Trophoblast cell (in vitro differentiated cells and primary cell): ENCODE data around the gene TSHZ2.

Experiments
- DNase-seq, 2 donors: peaks; one replicate each; pipeline ENCODE4 v3.0.0-alpha.2; 2016
- H2AFZ ChIP-seq: 2 replicates; pipeline ENCODE4 v1.6.1; 2013; ENCODE audit warnings: low read length, moderate library complexity, mild to moderate bottlenecking; ENCODE audit not compliant: insufficient read depth, poor library complexity
- H2AK5ac ChIP-seq: 2 replicates; pipeline ENCODE4 v1.6.1; 2013; ENCODE audit warnings: mild to moderate bottlenecking, low read length
- H2BK120ac ChIP-seq: 2 replicates; pipeline ENCODE4 v1.6.1; 2013; ENCODE audit warnings: low read length, mild to moderate bottlenecking, moderate library complexity; ENCODE audit not compliant: insufficient read depth, poor library complexity
- H2BK12ac ChIP-seq: 2 replicates; pipeline ENCODE4 v1.6.1; 2013; ENCODE audit warnings: mild to moderate bottlenecking, low read length, moderate library complexity
- H2BK5ac ChIP-seq: 2 replicates; pipeline ENCODE4 v1.6.1; 2013; ENCODE audit warnings: low read length, low read depth, moderate library complexity, mild to moderate bottlenecking; ENCODE audit not compliant: poor library complexity
- H3K14ac ChIP-seq: 2 replicates; pipeline ENCODE4 v1.6.1; 2013; ENCODE audit warnings: mild to moderate bottlenecking, low read length
- H3K18ac ChIP-seq: 2 replicates; pipeline ENCODE4 v1.6.1; 2013; ENCODE audit warnings: mild to moderate bottlenecking, low read length
- H3K23ac ChIP-seq: 2 replicates; pipeline ENCODE4 v1.6.1; 2013; ENCODE audit warnings: low read length
- H3K27ac ChIP-seq: 2 replicates; pipeline ENCODE4 v1.5.1; 2013; ENCODE audit warnings: low read depth, mild to moderate bottlenecking, inconsistent platforms, low read length, moderate library complexity
- H3K27me3 ChIP-seq: 2 replicates; pipeline ENCODE4 v1.6.1; 2013; ENCODE audit warnings: inconsistent platforms, mild to moderate bottlenecking, low read length, moderate library complexity; ENCODE audit not compliant: insufficient read depth
- H3K36me3 ChIP-seq, 2 experiments: 1 replicate in 1 of 2; 2 replicates in 1 of 2; pipeline ENCODE4 v1.6.1; 2013; ENCODE audit warnings: low read length in 2 of 2, mild to moderate bottlenecking in 2 of 2, moderate library complexity in 1 of 2; ENCODE audit not compliant: insufficient read depth in 2 of 2, control insufficient read depth in 1 of 2
- H3K4ac ChIP-seq: 2 replicates; pipeline ENCODE4 v1.6.1; 2013; ENCODE audit warnings: low read depth, mild to moderate bottlenecking, low read length, moderate library complexity
- H3K4me1 ChIP-seq, 2 experiments: 1 replicate in 1 of 2; 2 replicates in 1 of 2; pipeline ENCODE4 v1.6.1; 2013; ENCODE audit warnings: low read length in 2 of 2, mild to moderate bottlenecking in 2 of 2, moderate library complexity in 1 of 2; ENCODE audit not compliant: insufficient read depth in 2 of 2, control insufficient read depth in 1 of 2
- H3K4me2 ChIP-seq: 2 replicates; pipeline ENCODE4 v1.6.1; 2013; ENCODE audit warnings: inconsistent platforms, mild to moderate bottlenecking, low read length, moderate library complexity
- H3K4me3 ChIP-seq: 2 replicates; pipeline ENCODE4 v1.5.1; 2013; ENCODE audit warnings: mild to moderate bottlenecking, low read depth, low read length, inconsistent platforms
- H3K79me1 ChIP-seq: one replicate; pipeline ENCODE4 v1.6.1; 2013; ENCODE audit warnings: low read length
- H3K79me2 ChIP-seq: 2 replicates; pipeline ENCODE4 v1.6.1; 2013; ENCODE audit warnings: low read length, mild to moderate bottlenecking; ENCODE audit not compliant: control insufficient read depth, insufficient read depth, poor library complexity
- H3K9ac ChIP-seq: 2 replicates; pipeline ENCODE4 v1.6.1; 2013; ENCODE audit warnings: mild to moderate bottlenecking, low read length
- H3K9me3 ChIP-seq: 2 replicates; pipeline ENCODE4 v1.6.1; 2013; ENCODE audit warnings: low read depth, mild to moderate bottlenecking, control low read depth, inconsistent platforms, low read length; ENCODE audit not compliant: insufficient read depth
- H4K12ac ChIP-seq: 2 replicates; pipeline ENCODE4 v1.6.1; 2013; ENCODE audit warnings: low read depth, mild to moderate bottlenecking, low read length, moderate library complexity
- H4K8ac ChIP-seq: 2 replicates; pipeline ENCODE4 v1.6.1; 2013; ENCODE audit warnings: low read depth, mild to moderate bottlenecking, low read length, moderate library complexity
- H4K91ac ChIP-seq: one replicate; pipeline ENCODE4 v1.6.1; 2013; ENCODE audit warnings: low read depth, mild to moderate bottlenecking, low read length, moderate library complexity
- WGBS: extraction: QIAGEN DNeasy Blood & Tissue Kit; methylation state at CpG from one replicate; pipeline ENCODE4 v1.1.7; 2013; ENCODE audit warnings: missing lambda C conversion rate; ENCODE audit not compliant: insufficient read length, insufficient coverage; ENCODE audit errors: extremely low coverage; 5-methylcytosine and 5-hydroxymethylcytosine counted together

TSHZ2 gene

DNA sequence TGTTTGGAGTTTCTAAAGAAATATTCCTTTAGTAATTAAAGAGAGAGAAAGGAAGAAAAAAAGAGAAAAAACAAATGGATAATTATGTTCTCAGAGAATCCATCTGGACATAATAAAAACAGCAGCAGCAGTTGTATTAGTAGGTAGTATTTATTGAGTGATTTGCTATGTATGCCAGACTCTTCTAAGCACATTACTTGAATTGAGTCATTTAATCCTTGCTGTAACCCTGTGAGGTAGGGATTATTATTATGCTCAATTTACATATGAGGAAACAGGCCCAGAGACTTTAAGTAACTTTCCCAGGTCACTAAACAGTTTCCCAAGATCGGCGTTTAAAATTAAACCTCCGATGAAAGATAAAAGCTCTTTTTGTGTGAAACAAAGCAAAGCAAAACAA, 238.8 kb downstream of the TSHZ2 start:
- no peak overlapping the region for H2BK120ac ChIP-seq
- no peak overlapping the region for H2AK5ac ChIP-seq
- no peak overlapping the region for H3K9ac ChIP-seq
- no peaks in the 10 kb centered on the region for H3K36me3 ChIP-seq
- H2BK5ac ChIP-seq = no peak overlapping the region
- no peaks in the 10 kb centered on the region for H3K4me1 ChIP-seq
- no peak for DNase-seq
- H3K4me2 ChIP-seq = no peak overlapping the region
- H4K12ac ChIP-seq = no peak overlapping the region
- no peak overlapping the region for H3K27ac ChIP-seq
- H2BK12ac ChIP-seq = no peak overlapping the region
- H2AFZ ChIP-seq = no peak overlapping the region
- H3K9me3 ChIP-seq = no peaks in the 10 kb centered on the region
- H4K91ac ChIP-seq = no peak overlapping the region
- H4K8ac ChIP-seq = no peak overlapping the region
- H3K14ac ChIP-seq = no peak overlapping the region
- no peak overlapping the region for H3K18ac ChIP-seq
- no peaks in the 10 kb centered on the region for H3K79me1 ChIP-seq
- no peak overlapping the region for H3K4ac ChIP-seq
- H3K4me3 ChIP-seq = no peak overlapping the region
- no peak overlapping the region for H3K23ac ChIP-seq
- no peaks in the 10 kb centered on the region for H3K27me3 ChIP-seq
- WGBS = no CpG with 5 or more reads among the region's 3 CpGs
- H3K79me2 ChIP-seq = no peaks in the 10 kb centered on the region

DNA sequence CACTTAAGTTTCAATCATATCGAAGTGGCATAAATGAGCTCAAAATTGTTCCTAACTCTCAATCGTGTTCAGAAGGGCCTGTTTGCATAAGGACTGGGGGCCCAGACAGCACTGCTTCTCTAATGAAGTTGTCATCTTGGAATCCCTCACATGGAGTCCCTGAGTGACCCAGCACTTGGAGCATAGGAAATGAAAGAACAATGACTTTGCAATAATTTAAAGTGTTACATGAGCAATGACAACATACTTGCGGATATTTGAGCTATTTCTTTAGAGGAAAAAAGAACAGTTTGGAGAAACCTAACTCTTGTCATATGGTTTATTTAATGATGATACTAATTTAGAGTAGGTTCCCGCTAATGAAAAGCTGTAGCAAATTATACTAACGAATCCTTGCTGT, 239.9 kb downstream of the TSHZ2 start:
- no peak overlapping the region for H4K8ac ChIP-seq
- H3K9me3 ChIP-seq = peaks cover 2% of the 10 kb centered on the region
- H3K79me1 ChIP-seq = no peaks in the 10 kb centered on the region
- no peak overlapping the region for H2BK12ac ChIP-seq
- no peak overlapping the region for H2AFZ ChIP-seq
- no peak overlapping the region for H2BK120ac ChIP-seq
- no peak overlapping the region for H3K4me2 ChIP-seq
- WGBS = no CpG with 5 or more reads among the region's 5 CpGs
- H3K23ac ChIP-seq = no peak overlapping the region
- H3K27ac ChIP-seq = no peak overlapping the region
- H3K4me3 ChIP-seq = no peak overlapping the region
- H3K9ac ChIP-seq = no peak overlapping the region
- DNase-seq = no peak
- no peak overlapping the region for H3K18ac ChIP-seq
- H3K4ac ChIP-seq = no peak overlapping the region
- no peak overlapping the region for H2BK5ac ChIP-seq
- H3K27me3 ChIP-seq = no peaks in the 10 kb centered on the region
- H2AK5ac ChIP-seq = no peak overlapping the region
- H3K36me3 ChIP-seq = no peaks in the 10 kb centered on the region
- no peak overlapping the region for H3K14ac ChIP-seq
- H4K91ac ChIP-seq = no peak overlapping the region
- H4K12ac ChIP-seq = no peak overlapping the region
- no peaks in the 10 kb centered on the region for H3K79me2 ChIP-seq
- H3K4me1 ChIP-seq = no peaks in the 10 kb centered on the region

DNA sequence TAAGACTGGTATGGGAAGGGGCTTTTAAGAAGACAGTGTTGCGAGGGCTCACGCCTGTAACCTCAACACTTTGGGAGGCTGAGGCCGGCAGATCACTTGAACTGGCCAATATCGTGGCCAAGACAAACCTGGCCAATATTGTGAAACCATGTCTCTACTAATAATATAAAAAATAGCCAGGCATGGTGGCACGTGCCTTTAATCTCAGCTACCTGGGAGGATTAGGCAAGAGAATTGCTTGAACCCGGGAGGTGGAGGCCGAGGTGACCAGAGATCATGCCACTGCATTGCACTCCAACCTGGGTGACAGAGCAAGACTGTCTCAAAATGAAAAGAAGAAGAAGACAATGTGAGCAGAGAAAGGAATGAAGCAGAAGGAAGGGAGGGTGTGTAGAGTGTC, 242.2 kb downstream of the TSHZ2 start:
- Histone ChIP-seq H3K23ac (no peak overlapping the region), H3K27ac (no peak overlapping the region), H2AFZ (no peak overlapping the region), H3K9me3 (peaks cover 2% of the 10 kb centered on the region), H3K14ac (no peak overlapping the region), H3K4ac (no peak overlapping the region), H3K27me3 (no peaks in the 10 kb centered on the region), H3K4me3 (no peak overlapping the region), H3K36me3 (no peaks in the 10 kb centered on the region), H2BK5ac (no peak overlapping the region), H2AK5ac (no peak overlapping the region), H3K79me1 (no peaks in the 10 kb centered on the region), H4K91ac (no peak overlapping the region), H2BK12ac (no peak overlapping the region), H4K12ac (no peak overlapping the region), H3K18ac (no peak overlapping the region), H3K79me2 (no peaks in the 10 kb centered on the region), H2BK120ac (no peak overlapping the region), H3K9ac (no peak overlapping the region), H4K8ac (no peak overlapping the region), H3K4me1 (no peaks in the 10 kb centered on the region), H3K4me2 (no peak overlapping the region)
- no CpG with 5 or more reads among the region's 7 CpGs for WGBS
- DNase-seq = no peak

DNA sequence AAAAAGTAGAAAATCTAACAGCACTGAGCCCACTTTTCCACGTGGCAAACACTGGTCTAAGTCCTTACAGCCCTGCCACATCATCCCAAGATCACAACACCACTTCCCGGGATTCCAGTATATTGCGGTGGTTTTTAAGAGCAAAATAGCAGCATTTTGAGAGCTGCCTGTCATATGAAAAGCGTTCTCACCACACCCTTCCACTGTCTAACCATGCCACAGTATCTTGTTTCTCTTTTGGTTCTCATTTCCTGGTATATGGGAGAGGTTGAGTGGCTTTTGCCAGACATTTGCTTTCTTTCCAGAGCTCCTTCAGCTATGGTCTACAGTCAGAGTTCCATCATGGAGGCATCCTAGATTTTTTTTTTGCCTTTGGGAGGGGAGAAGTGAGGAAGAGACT, 243.0 kb downstream of the TSHZ2 start:
- Histone ChIP-seq H3K9ac (no peak overlapping the region), H2BK12ac (no peak overlapping the region), H4K91ac (no peak overlapping the region), H3K27me3 (no peaks in the 10 kb centered on the region), H3K4ac (no peak overlapping the region), H3K9me3 (peaks cover 2% of the 10 kb centered on the region), H3K18ac (no peak overlapping the region), H3K27ac (no peak overlapping the region), H2AK5ac (no peak overlapping the region), H3K4me2 (no peak overlapping the region), H3K14ac (no peak overlapping the region), H3K23ac (no peak overlapping the region), H4K8ac (no peak overlapping the region), H2AFZ (no peak overlapping the region), H3K36me3 (no peaks in the 10 kb centered on the region), H2BK120ac (no peak overlapping the region), H4K12ac (no peak overlapping the region), H3K4me3 (no peak overlapping the region), H3K79me1 (no peaks in the 10 kb centered on the region), H3K79me2 (no peaks in the 10 kb centered on the region), H2BK5ac (no peak overlapping the region), H3K4me1 (no peaks in the 10 kb centered on the region)
- no CpG with 5 or more reads among the region's 4 CpGs for WGBS
- DNase-seq = peak in 1 of 2 donors; percentile 38
